Liver (tissue), 3 donors: ENCODE data around the gene CREB5.

ENCODE experiments used
- ATF3 ChIP-seq: IDR thresholded peaks from 2 replicates; pipeline ENCODE4 v1.6.1; 2016; ENCODE audit warnings: antibody characterized with exemption
- EGR1 ChIP-seq, 2 donors: IDR thresholded peaks; 2 replicates each; pipeline ENCODE4 v1.6.1; 2016 to 2018; ENCODE audit warnings: antibody characterized with exemption in 2 of 2, low read depth in 2 of 2
- FOXA1 ChIP-seq: IDR thresholded peaks from 2 replicates; pipeline ENCODE4 v1.6.1; 2016; ENCODE audit warnings: antibody characterized with exemption
- GABPA ChIP-seq, 2 donors: IDR thresholded peaks in 1 of 2; conservative IDR thresholded peaks in 1 of 2; 2 replicates each; pipeline ENCODE4 v1.6.1; 2016; ENCODE audit warnings: antibody characterized with exemption in 2 of 2, mild to moderate bottlenecking in 1 of 2, moderate library complexity in 1 of 2
- MAX ChIP-seq: IDR thresholded peaks from 2 replicates; pipeline ENCODE4 v1.6.1; 2016; ENCODE audit warnings: antibody characterized with exemption
- NR2F2 ChIP-seq: IDR thresholded peaks from 2 replicates; pipeline ENCODE4 v1.6.1; 2016; ENCODE audit warnings: antibody characterized with exemption
- RAD21 ChIP-seq, 2 donors: IDR thresholded peaks; 2 replicates each; pipeline ENCODE4 v1.6.1; 2016; ENCODE audit warnings: antibody characterized with exemption in 2 of 2, mild to moderate bottlenecking in 2 of 2
- SP1 ChIP-seq: IDR thresholded peaks from 2 replicates; pipeline ENCODE4 v1.6.1; 2018; ENCODE audit warnings: antibody characterized with exemption, mild to moderate bottlenecking
- TAF1 ChIP-seq: conservative IDR thresholded peaks from 2 replicates; pipeline ENCODE4 v1.6.1; 2016; ENCODE audit warnings: antibody characterized with exemption, mild to moderate bottlenecking
- YY1 ChIP-seq: IDR thresholded peaks from 2 replicates; pipeline ENCODE4 v1.6.1; 2016; ENCODE audit warnings: antibody characterized with exemption, mild to moderate bottlenecking
- ZBTB33 ChIP-seq: IDR thresholded peaks from 2 replicates; pipeline ENCODE4 v1.6.1; 2016; ENCODE audit warnings: antibody characterized with exemption
- TF ChIP-seq, protein P1 (sequence below): fragments of 150-350 bp; IDR thresholded peaks from 2 replicates; pipeline ENCODE4 v1.5.1; 2017; ENCODE audit warnings: improper control_type of control experiment, low read depth, low read length; ENCODE audit not compliant: missing input control
- TF ChIP-seq, protein P2 (sequence below): IDR thresholded peaks from 2 replicates; pipeline ENCODE4 v1.6.1; 2016; ENCODE audit warnings: antibody characterized with exemption, mild to moderate bottlenecking
- donor health status: healthy.
- donor health status: healthy.

DNA sequence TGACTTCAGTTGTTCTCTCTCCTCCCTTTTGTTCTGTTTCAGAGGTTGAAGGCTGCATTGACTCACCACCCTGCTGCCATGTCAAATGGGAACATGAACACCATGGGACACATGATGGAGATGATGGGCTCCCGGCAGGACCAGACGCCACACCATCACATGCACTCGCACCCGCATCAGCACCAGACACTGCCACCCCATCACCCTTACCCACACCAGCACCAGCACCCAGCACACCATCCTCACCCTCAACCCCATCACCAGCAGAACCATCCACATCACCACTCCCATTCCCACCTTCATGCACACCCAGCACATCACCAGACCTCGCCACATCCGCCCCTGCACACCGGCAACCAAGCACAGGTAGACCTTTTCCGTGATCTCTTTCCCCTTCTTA, 391.8 kb downstream of the CREB5 start:
- TF ChIP-seq, protein P1, sequence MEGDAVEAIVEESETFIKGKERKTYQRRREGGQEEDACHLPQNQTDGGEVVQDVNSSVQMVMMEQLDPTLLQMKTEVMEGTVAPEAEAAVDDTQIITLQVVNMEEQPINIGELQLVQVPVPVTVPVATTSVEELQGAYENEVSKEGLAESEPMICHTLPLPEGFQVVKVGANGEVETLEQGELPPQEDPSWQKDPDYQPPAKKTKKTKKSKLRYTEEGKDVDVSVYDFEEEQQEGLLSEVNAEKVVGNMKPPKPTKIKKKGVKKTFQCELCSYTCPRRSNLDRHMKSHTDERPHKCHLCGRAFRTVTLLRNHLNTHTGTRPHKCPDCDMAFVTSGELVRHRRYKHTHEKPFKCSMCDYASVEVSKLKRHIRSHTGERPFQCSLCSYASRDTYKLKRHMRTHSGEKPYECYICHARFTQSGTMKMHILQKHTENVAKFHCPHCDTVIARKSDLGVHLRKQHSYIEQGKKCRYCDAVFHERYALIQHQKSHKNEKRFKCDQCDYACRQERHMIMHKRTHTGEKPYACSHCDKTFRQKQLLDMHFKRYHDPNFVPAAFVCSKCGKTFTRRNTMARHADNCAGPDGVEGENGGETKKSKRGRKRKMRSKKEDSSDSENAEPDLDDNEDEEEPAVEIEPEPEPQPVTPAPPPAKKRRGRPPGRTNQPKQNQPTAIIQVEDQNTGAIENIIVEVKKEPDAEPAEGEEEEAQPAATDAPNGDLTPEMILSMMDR = no peak
- TF ChIP-seq ATF3 (no peak), ZBTB33 (no peak), TAF1 (no peak), MAX (no peak), YY1 (no peak), NR2F2 (no peak), EGR1 (IDR thresholded peaks at IDR 0.05; ENCODE audit: low read depth in 2 of 2) (no peak), FOXA1 (no peak), SP1 (no peak), GABPA (IDR thresholded peaks at IDR 0.05 in 1 of 2, conservative IDR thresholded peaks at IDR 0.05 in 1 of 2) (no peak), RAD21 (IDR thresholded peaks at IDR 0.05) (no peak)
- TF ChIP-seq, protein P2, sequence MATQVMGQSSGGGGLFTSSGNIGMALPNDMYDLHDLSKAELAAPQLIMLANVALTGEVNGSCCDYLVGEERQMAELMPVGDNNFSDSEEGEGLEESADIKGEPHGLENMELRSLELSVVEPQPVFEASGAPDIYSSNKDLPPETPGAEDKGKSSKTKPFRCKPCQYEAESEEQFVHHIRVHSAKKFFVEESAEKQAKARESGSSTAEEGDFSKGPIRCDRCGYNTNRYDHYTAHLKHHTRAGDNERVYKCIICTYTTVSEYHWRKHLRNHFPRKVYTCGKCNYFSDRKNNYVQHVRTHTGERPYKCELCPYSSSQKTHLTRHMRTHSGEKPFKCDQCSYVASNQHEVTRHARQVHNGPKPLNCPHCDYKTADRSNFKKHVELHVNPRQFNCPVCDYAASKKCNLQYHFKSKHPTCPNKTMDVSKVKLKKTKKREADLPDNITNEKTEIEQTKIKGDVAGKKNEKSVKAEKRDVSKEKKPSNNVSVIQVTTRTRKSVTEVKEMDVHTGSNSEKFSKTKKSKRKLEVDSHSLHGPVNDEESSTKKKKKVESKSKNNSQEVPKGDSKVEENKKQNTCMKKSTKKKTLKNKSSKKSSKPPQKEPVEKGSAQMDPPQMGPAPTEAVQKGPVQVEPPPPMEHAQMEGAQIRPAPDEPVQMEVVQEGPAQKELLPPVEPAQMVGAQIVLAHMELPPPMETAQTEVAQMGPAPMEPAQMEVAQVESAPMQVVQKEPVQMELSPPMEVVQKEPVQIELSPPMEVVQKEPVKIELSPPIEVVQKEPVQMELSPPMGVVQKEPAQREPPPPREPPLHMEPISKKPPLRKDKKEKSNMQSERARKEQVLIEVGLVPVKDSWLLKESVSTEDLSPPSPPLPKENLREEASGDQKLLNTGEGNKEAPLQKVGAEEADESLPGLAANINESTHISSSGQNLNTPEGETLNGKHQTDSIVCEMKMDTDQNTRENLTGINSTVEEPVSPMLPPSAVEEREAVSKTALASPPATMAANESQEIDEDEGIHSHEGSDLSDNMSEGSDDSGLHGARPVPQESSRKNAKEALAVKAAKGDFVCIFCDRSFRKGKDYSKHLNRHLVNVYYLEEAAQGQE = no peak
